ENCODE measurements around the gene CDA.

DNA sequence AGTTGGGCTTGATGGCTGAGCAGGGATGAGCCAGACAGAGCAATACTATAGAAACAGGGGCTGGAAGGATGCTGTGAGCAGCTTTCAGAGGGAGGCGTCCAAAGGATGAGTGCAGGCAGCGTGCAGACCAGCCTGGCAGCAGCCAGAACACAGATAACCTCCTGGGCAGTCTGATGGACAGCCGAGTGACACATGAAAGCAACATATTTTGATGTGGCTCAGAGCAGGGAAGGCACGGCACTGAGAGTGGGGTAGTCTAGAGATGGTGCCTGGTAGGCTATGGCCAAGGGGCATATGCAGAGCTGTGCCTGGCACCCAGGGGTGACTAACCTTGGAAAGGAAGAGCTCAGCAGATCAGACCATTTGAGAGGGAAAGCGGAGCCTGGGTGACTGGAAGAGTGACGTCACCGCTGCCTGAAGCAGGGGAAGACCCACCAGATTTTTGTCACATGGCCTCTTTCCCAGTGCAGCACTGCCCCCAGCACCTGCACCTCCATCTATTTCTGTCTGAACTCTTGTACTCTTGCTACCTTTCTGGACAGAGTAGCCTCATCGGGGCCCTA is 48.0 kb downstream of the CDA start:
- TF ChIP-seq POLR2A (IDR thresholded peaks at IDR 0.05; ENCODE audit: low read depth, low read length) (no peak), TAF1 (IDR thresholded peaks at IDR 0.05; ENCODE audit: low read depth, low read length) (no peak)

Data from GM12891 (cell line).